Subcutaneous adipose tissue (tissue), 4 donors: ENCODE measurements around the gene RPAP3. TPM values are rescaled to one million over a fixed set of nuclear protein-coding genes. Genes with fewer than 3 reads are reported as not detected.

Experiments
- total RNA-seq, 4 donors: library from RNA; depleted of rRNA; stranded (reverse); fragments of >200 nt; gene quantifications; one replicate each; pipeline ENCODE4 v1.1.0, GENCODE V29; 2016
- TF ChIP-seq, protein P1 (sequence below): fragments of 450-650 bp; IDR thresholded peaks from one replicate; pipeline ENCODE4 v1.5.1; 2016; ENCODE audit warnings: low read depth, mild to moderate bottlenecking, control low read depth, antibody characterized with exemption, moderate library complexity

The RPAP3 gene
- total RNA-seq, 4 donors from 2014 or later: 10.0 to 24.1 (median 14.2) TPM

DNA sequence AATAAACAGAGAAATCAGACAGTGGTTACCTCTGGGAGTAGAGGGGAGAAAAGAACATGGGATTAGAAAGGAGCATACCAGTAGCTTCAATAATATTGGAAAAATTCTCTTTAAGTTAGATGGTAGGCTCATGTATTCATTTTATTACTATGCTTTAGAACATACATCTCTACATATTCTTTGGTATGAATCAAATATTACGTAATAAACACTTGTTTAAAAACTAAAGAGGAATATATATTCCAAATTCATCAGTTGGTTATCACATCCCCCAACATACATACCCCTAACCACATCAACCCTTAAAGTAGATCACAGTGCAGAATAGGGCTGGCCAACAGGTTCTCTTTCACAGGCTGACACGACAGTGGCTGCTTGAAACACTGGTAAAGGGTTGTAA, 5.6 kb downstream of the RPAP3 start:
- TF ChIP-seq, protein P1, sequence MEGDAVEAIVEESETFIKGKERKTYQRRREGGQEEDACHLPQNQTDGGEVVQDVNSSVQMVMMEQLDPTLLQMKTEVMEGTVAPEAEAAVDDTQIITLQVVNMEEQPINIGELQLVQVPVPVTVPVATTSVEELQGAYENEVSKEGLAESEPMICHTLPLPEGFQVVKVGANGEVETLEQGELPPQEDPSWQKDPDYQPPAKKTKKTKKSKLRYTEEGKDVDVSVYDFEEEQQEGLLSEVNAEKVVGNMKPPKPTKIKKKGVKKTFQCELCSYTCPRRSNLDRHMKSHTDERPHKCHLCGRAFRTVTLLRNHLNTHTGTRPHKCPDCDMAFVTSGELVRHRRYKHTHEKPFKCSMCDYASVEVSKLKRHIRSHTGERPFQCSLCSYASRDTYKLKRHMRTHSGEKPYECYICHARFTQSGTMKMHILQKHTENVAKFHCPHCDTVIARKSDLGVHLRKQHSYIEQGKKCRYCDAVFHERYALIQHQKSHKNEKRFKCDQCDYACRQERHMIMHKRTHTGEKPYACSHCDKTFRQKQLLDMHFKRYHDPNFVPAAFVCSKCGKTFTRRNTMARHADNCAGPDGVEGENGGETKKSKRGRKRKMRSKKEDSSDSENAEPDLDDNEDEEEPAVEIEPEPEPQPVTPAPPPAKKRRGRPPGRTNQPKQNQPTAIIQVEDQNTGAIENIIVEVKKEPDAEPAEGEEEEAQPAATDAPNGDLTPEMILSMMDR: no peak

DNA sequence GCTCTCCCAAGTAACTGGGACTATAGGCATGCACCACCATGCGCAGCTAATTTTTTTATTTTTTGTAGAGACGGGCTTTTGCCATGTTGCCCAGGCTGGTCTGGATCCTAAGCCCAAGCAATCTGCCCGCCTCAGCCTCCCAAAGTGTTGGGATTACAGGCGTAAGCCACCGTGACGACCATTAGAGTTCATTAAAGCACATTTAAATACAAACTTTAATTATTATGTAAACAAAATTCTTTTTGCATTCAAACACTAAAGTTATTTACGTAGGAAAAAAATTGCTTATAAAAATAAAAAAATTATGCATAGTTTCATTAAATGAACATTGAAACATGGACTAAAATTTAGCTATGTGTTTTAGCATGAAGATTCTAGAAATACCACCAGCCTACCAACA, 7.2 kb downstream of the RPAP3 start:
- TF ChIP-seq, protein P1: no peak

DNA sequence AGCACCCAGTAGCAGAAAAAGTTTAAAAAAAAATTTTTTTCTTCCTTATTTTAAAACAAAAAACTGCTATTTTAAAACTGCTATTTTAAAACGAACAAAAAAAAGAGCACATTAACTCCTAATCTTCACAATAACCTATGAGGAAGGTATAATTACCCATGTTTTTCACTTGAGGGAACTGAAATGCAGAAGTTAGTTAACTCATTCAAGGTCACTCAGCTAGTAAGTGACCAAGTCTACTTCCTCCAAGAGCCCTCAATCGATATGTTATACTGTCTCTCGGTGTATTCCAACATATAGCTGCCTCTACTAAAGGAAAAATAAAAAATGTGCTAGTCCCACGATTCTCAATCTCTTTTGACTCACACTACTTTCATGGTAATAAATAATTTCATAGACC, 7.8 kb downstream of the RPAP3 start:
- TF ChIP-seq, protein P1: no peak

DNA sequence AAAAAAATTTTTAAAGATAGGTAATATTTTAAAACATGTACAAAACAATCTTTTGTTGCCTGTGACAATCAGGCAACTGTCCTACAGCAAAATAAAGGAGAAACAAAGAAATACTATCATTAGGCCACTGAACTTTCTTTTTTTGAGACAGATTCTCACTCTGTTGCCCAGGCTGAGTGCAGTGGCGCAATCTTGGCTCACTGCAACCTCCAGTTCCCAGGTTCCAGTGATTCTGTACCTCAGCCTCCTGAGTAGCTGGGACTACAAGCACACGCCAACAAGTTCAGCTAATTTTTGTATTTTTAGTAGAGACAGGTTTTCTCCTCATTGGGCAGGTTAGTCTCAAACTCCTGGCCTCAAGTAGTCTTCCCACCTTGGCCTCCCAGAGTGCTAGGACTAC, 16.6 kb downstream of the RPAP3 start:
- TF ChIP-seq, protein P1: no peak

DNA sequence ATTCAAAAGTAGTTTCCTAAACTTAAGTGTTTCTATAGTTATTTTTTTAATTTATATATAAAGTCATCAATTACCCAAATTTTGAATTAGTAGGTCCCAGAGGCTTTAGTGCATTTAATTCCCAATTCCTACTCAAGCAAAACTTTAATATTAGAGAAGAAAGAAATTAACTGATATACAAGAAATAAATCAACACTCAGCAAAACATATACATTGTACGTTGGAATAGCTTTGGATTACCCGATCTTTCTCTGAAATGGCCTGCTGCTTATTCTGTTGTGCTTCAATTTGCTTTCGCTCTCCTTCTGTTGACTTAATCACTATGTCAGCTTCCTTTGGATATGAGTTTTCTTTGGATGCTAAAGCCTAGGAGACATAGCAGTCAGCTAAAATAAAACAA, 18.2 kb downstream of the RPAP3 start:
- TF ChIP-seq, protein P1: no peak

DNA sequence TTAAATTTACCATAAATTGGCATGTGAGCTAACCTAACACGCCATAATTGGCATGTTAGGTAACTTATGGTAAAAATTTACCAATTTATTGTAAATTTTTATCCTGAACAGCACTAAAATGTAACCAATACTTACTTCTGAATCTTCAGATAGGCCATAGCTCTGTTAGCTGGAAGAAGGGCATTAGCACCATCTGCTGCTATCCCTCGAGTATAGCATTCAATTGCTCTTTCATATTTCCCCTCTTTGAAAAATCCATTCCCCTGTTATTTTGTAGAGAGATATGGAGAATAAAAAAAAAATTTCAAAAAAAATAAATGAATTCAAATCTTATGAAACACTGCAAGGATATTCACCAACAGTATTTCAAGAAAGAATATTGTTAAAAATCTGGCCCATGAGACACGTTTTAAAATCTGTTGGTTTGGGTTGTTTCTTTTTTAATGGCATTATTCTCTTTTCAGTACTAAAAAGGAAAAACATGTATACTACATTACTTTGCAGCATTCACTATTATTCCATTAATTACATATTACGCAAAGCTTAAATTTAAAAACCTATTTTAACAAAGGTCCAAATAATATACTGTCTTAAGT, 19.1 kb downstream of the RPAP3 start:
- TF ChIP-seq, protein P1: no peak

DNA sequence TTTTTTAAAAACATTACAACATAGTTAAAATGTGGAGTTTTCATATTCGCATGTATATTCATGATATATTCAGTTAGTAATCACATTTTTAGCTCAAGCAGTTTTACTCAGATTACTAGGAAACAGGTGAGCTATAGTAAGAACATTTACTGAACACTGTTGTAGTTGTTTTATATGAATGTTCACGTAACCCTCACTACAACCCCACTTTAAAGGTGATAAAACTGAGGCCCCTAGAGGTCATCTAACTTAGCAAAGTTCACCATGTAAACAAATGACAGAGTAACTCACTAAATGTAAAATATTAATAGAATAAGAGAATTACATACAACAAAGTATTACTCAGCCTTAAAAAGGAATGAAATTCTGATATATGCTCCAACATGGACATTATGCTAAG, 26.0 kb downstream of the RPAP3 start:
- TF ChIP-seq, protein P1: no peak
